ENCODE measurements around the gene SDF2L1. TPM values are rescaled to one million over a fixed set of nuclear protein-coding genes. Genes with fewer than 3 reads are reported as not detected.
A peak's percentile ranks its signal among the peaks of the same experiment; 100 is the strongest.

SDF2L1 gene
- total and polyA plus RNA-seq, 2 of the 13 experiments (the other 11 are each of a cell fraction or from before 2014, with no cell fraction given), result 18.0 to 57.4 TPM

- TF ChIP-seq PLSCR1 (CRISPR knock-in tag; IDR thresholded peaks at IDR 0.05; ENCODE audit: borderline replicate concordance) (no peak), PAXIP1 (CRISPR knock-in tag; conservative IDR thresholded peaks at IDR 0.05) (peak; percentile 31; the same call in 1 of the 2 replicates), ZNF510 (CRISPR knock-in tag; IDR thresholded peaks at IDR 0.05; ENCODE audit: low read depth) (peak; percentile 86), MXD4 (CRISPR knock-in tag; IDR thresholded peaks at IDR 0.05) (peak; percentile 97), ARNTL (CRISPR knock-in tag; IDR thresholded peaks at IDR 0.05) (peak; percentile 95), ZNF646 (CRISPR knock-in tag; IDR thresholded peaks at IDR 0.05) (no peak), HNF4A (CRISPR knock-in tag; IDR thresholded peaks at IDR 0.05) (peak; percentile 25; the same call in 1 of the 2 replicates), ZNF280B (CRISPR knock-in tag; IDR thresholded peaks at IDR 0.05; ENCODE audit: borderline replicate concordance) (peak; percentile 99), PPARG (CRISPR knock-in tag; conservative IDR thresholded peaks at IDR 0.05) (0 out of 2 replicates have a peak, but pooled peaks have one; percentile 66), SETDB1 (CRISPR knock-in tag; IDR thresholded peaks at IDR 0.05; ENCODE audit: borderline replicate concordance) (no peak), SYNCRIP (IDR thresholded peaks at IDR 0.05; ENCODE audit: insufficient read depth, low read depth, low read length) (no peak), SAP130 (CRISPR knock-in tag; IDR thresholded peaks at IDR 0.05; ENCODE audit: low read depth) (peak; percentile 93), ZNF317 (CRISPR knock-in tag; IDR thresholded peaks at IDR 0.05) (peak; percentile 82), CCAR2 (optimal IDR thresholded peaks at IDR 0.05; ENCODE audit: low read depth, low read length) (no peak), IKZF4 (CRISPR knock-in tag; IDR thresholded peaks at IDR 0.05; ENCODE audit: borderline replicate concordance, low read depth, not compliant biosample characterization) (peak; percentile 97)
Observed at GRCh38 chr22:21629255-21630149, 12.6 kb upstream of the SDF2L1 start, which contains the start of gene YDJC (continued).
